ENCODE data around the gene CDKN2AIP.
"Not testable (repeated sequence)": the region's sequence is repeated elsewhere in the genome, so short reads cannot be mapped to it uniquely, and the experiment has no call there.

The CDKN2AIP gene

DNA sequence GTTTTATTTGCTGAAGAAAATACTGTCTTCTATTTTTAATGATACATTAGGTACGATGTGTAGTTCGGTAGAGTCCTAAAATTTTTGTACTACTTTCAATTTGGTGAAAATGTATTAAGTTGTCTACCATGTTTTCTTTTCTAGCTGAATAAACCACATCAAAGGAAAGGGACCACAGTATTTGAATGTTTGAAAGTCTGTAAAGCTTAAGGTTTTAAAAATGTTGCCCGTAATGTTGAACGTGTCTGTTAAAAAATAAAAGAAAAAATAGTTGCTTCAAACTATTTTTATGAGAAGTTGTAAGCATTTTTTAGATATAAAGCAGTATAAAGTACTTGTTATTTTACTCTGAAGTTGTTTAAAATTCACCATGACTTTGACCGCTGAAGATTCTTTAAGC lies 3.2 kb downstream of the CDKN2AIP start:
- no peak for DNase-seq (ENCODE audit: low spot score)

- no peak for DNase-seq (ENCODE audit: low spot score)
These were observed 4.0 kb downstream of the CDKN2AIP start for GRCh38 chr4:183448436-183448835.

GRCh38 chr4:183449193-183449882 lies 4.9 kb downstream of the CDKN2AIP start:
- no peak for DNase-seq (ENCODE audit: low spot score)

GRCh38 chr4:183450108-183450507 lies 5.7 kb downstream of the CDKN2AIP start:
- no peak for DNase-seq (ENCODE audit: low spot score)

GRCh38 chr4:183455431-183456195 lies 11.2 kb downstream of the CDKN2AIP start:
- DNase-seq (ENCODE audit: low spot score), result no peak

DNA sequence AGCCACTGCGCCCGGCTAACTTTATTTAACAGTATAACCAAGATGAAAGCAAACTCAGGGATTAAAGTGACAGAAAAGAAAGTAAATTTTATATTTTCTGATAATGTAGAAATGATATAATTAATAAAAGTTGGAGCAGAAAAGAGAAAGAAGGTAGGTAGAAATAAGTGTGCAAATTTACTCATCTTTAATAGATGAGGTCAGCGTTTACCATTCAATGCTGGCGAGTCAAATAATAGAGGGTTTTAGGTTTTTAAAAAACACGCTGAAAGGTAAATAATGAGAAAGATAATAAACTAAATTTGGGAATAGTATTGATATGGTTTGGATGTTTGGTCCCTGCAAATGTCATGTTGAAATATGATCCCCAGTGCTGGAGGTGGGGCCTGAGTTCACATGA lies 13.6 kb downstream of the CDKN2AIP start:
- DNase-seq (ENCODE audit: low spot score), result no peak

- not testable (repeated sequence) for DNase-seq (ENCODE audit: low spot score)
These were observed 19.6 kb downstream of the CDKN2AIP start for GRCh38 chr4:183463903-183464619.

DNA sequence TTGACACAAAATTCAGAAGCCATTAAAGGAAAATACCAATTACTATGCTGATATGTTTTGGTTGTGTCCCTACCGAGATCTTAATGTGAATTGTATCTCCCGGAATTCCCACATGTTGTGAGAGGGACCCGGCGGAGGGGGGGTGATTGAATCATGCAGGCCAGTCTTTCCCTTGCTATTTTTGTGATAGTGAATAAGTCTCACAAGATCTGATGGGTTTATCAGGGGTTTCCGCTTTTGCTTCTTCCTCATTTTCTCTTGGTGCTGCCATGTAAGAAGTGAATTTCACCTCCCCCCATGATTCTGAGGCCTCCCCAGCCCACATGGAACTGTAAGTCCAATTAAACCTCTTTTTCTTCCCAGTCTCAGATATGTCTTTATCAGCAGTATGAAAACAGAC lies 21.4 kb downstream of the CDKN2AIP start:
- not testable (repeated sequence) for DNase-seq (ENCODE audit: low spot score)

- DNase-seq (ENCODE audit: low spot score), result no peak
These were observed 22.8 kb downstream of the CDKN2AIP start for GRCh38 chr4:183467246-183467645.

DNA sequence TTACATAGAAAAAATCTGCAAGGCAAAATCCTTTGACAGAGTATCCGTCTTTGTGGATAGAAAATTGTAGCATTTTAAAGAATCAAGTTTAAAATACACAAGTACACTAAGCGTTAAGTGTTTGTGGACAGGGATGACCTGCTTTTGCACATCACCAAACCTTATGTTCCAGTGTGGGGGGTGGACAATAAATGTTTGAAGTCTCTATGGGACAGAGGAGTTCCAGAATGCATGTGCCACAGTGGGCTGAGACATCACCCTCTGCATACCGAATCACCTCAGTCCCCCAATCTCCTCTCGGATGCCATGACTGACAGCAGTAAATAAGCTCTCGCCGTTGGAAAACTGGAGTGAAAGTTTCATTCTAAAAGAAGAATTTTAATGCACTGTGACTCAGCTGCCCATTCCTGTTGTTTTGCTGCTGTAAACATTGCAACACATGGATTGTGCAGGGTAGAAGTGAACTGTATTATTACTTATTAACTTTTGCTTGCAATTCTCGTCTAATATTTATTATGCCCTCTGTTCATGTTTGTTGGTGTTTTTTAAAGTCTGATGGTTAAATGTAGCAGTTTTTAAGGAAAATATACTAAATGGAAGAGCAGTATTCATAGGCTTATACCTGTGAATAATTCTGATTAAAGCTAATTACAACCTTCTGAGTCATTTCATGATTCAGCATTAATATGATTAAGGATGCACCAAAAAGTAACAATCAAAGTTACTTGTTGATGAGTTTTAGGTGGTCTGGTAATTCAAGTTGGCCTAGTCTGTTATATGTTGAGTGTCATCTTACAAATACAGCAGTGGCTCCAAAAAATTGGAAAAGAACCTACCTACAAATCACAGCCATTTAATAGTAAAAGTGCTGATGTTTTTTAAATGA lies 24.0 kb downstream of the CDKN2AIP start:
- DNase-seq (ENCODE audit: low spot score), result no peak

- no peak for DNase-seq (ENCODE audit: low spot score)
These were observed 24.8 kb downstream of the CDKN2AIP start for GRCh38 chr4:183469285-183469684.

GRCh38 chr4:183469936-183470335 lies 25.5 kb downstream of the CDKN2AIP start:
- DNase-seq (ENCODE audit: low spot score), result no peak

- no peak for DNase-seq (ENCODE audit: low spot score)
These were observed 26.4 kb downstream of the CDKN2AIP start for GRCh38 chr4:183470821-183471220.

- peak; percentile 62 for DNase-seq (ENCODE audit: low spot score)
These were observed 27.7 kb downstream of the CDKN2AIP start for GRCh38 chr4:183471946-183472708.

- no peak for DNase-seq (ENCODE audit: low spot score)
These were observed 33.7 kb downstream of the CDKN2AIP start for GRCh38 chr4:183478123-183478522.

- no peak for DNase-seq (ENCODE audit: low spot score)
These were observed 34.5 kb downstream of the CDKN2AIP start for GRCh38 chr4:183478926-183479325.

- not testable (repeated sequence) for DNase-seq (ENCODE audit: low spot score)
These were observed 38.2 kb downstream of the CDKN2AIP start for GRCh38 chr4:183482515-183483095.

GRCh38 chr4:183483997-183484396 lies 39.6 kb downstream of the CDKN2AIP start:
- DNase-seq (ENCODE audit: low spot score), result no peak

DNA sequence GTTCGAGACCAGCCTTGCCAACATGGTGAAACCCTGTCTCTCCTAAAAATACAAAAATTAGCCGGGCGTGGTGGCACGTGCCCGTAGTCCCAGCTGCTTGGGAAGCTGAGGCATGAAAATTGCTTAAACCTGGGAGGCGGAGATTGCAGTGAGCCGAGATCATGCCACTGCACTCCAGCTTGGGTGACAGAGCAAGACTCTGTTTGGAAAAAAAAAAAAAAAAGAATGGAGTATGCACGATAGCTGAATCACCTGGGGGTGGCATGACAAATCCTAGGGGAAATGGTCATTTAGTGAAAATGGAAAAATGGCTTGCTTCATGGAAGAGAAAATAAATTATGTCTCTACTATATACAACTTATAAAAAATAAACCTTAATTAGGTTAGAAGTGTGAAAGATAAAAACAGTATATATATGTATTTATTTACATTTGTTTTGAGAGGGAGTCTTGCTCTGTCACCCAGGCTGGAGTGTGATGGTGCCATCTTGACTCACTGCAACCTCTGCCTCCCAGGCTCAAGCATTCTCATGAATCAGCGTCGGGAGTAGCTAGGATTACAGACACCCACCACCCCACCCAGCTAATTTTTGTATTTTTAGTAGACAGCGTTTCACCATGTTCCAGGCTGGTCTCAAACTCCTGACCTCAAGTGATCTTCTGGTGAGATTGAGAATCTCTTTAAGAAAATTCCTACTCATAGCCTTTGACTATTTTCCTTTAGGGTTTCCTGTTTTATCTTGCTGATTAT lies 41.1 kb downstream of the CDKN2AIP start:
- no peak for DNase-seq (ENCODE audit: low spot score)

All from SK-N-DZ (cell line).